ENCODE data around the gene CIB4.

GRCh38 chr2:26650713-26651469, 9.7 kb upstream of the CIB4 start:
- TF ChIP-seq CTCF (IDR thresholded peaks at IDR 0.05) (no peak), EP300 (IDR thresholded peaks at IDR 0.05) (no peak)
